ENCODE data around the gene SDK1.

Gene SDK1

GRCh38 chr7:4166807-4167206 lies 865.8 kb downstream of the SDK1 start:
- H3K27me3 Mint-ChIP-seq, result no peaks in the 10 kb centered on the region
- no peak overlapping the region for H3K27ac Mint-ChIP-seq
- no peaks in the 10 kb centered on the region for H3K4me1 Mint-ChIP-seq (ENCODE audit: low read depth)
- H3K36me3 Mint-ChIP-seq (ENCODE audit: low read depth), result no peaks in the 10 kb centered on the region
- no peaks in the 10 kb centered on the region for H3K9me3 Mint-ChIP-seq
- no peak for DNase-seq
- H3K4me3 Mint-ChIP-seq, result no peak overlapping the region

- Mint-ChIP-seq H3K27me3 (no peaks in the 10 kb centered on the region), H3K4me3 (no peak overlapping the region), H3K27ac (no peak overlapping the region), H3K9me3 (no peaks in the 10 kb centered on the region), H3K36me3 (ENCODE audit: low read depth) (no peaks in the 10 kb centered on the region), H3K4me1 (ENCODE audit: low read depth) (no peaks in the 10 kb centered on the region)
- no peak for DNase-seq
Observed at GRCh38 chr7:4167385-4167910, 866.4 kb downstream of the SDK1 start.

GRCh38 chr7:4168041-4168440 lies 867.0 kb downstream of the SDK1 start:
- Mint-ChIP-seq H3K27ac (no peak overlapping the region), H3K4me3 (no peak overlapping the region), H3K9me3 (no peaks in the 10 kb centered on the region)

GRCh38 chr7:4168541-4168940 lies 867.5 kb downstream of the SDK1 start:
- Mint-ChIP-seq H3K27ac (no peak overlapping the region), H3K9me3 (no peaks in the 10 kb centered on the region)

More at GRCh38 chr7:4168041-4168440, 867.0 kb downstream of the SDK1 start:
- H3K4me1 Mint-ChIP-seq (ENCODE audit: low read depth), result no peaks in the 10 kb centered on the region
- no peaks in the 10 kb centered on the region for H3K36me3 Mint-ChIP-seq (ENCODE audit: low read depth)
- no peak for DNase-seq
- no peaks in the 10 kb centered on the region for H3K27me3 Mint-ChIP-seq

GRCh38 chr7:4169455-4169854 lies 868.4 kb downstream of the SDK1 start:
- Mint-ChIP-seq H3K4me3 (no peak overlapping the region), H3K36me3 (ENCODE audit: low read depth) (no peaks in the 10 kb centered on the region), H3K27ac (no peak overlapping the region), H3K27me3 (no peaks in the 10 kb centered on the region), H3K9me3 (no peaks in the 10 kb centered on the region), H3K4me1 (ENCODE audit: low read depth) (no peaks in the 10 kb centered on the region)
- DNase-seq, result no peak

More at GRCh38 chr7:4168541-4168940, 867.5 kb downstream of the SDK1 start:
- no peak for DNase-seq
- no peaks in the 10 kb centered on the region for H3K36me3 Mint-ChIP-seq (ENCODE audit: low read depth)
- no peaks in the 10 kb centered on the region for H3K4me1 Mint-ChIP-seq (ENCODE audit: low read depth)
- H3K27me3 Mint-ChIP-seq, result no peaks in the 10 kb centered on the region
- no peak overlapping the region for H3K4me3 Mint-ChIP-seq

- DNase-seq, result no peak
- H3K27ac Mint-ChIP-seq, result no peak overlapping the region
- no peak overlapping the region for H3K4me3 Mint-ChIP-seq
- no peaks in the 10 kb centered on the region for H3K36me3 Mint-ChIP-seq (ENCODE audit: low read depth)
- H3K9me3 Mint-ChIP-seq, result no peaks in the 10 kb centered on the region
- H3K4me1 Mint-ChIP-seq (ENCODE audit: low read depth), result no peaks in the 10 kb centered on the region
- H3K27me3 Mint-ChIP-seq, result no peaks in the 10 kb centered on the region
Observed at GRCh38 chr7:4170997-4171786, 870.1 kb downstream of the SDK1 start.

- Mint-ChIP-seq H3K27ac (no peak overlapping the region), H3K4me3 (no peak overlapping the region), H3K27me3 (no peaks in the 10 kb centered on the region), H3K9me3 (no peaks in the 10 kb centered on the region), H3K4me1 (ENCODE audit: low read depth) (no peaks in the 10 kb centered on the region), H3K36me3 (ENCODE audit: low read depth) (no peaks in the 10 kb centered on the region)
- DNase-seq, result no peak
Observed at GRCh38 chr7:4172883-4173282, 871.8 kb downstream of the SDK1 start.

GRCh38 chr7:4173615-4174014 lies 872.6 kb downstream of the SDK1 start:
- no peaks in the 10 kb centered on the region for H3K27me3 Mint-ChIP-seq
- no peak overlapping the region for H3K4me3 Mint-ChIP-seq
- no peaks in the 10 kb centered on the region for H3K4me1 Mint-ChIP-seq (ENCODE audit: low read depth)
- no peak overlapping the region for H3K27ac Mint-ChIP-seq
- H3K36me3 Mint-ChIP-seq (ENCODE audit: low read depth), result no peaks in the 10 kb centered on the region
- no peaks in the 10 kb centered on the region for H3K9me3 Mint-ChIP-seq
- DNase-seq, result no peak

- DNase-seq, result no peak
- Mint-ChIP-seq H3K9me3 (no peaks in the 10 kb centered on the region), H3K4me3 (no peak overlapping the region), H3K36me3 (ENCODE audit: low read depth) (no peaks in the 10 kb centered on the region), H3K27ac (no peak overlapping the region), H3K27me3 (no peaks in the 10 kb centered on the region), H3K4me1 (ENCODE audit: low read depth) (no peaks in the 10 kb centered on the region)
Observed at GRCh38 chr7:4174016-4174415, 873.0 kb downstream of the SDK1 start.

GRCh38 chr7:4174451-4174850 lies 873.4 kb downstream of the SDK1 start:
- H3K4me1 Mint-ChIP-seq (ENCODE audit: low read depth), result no peaks in the 10 kb centered on the region
- H3K36me3 Mint-ChIP-seq (ENCODE audit: low read depth), result no peaks in the 10 kb centered on the region
- no peaks in the 10 kb centered on the region for H3K27me3 Mint-ChIP-seq
- no peaks in the 10 kb centered on the region for H3K9me3 Mint-ChIP-seq
- DNase-seq, result no peak
- H3K27ac Mint-ChIP-seq, result no peak overlapping the region
- no peak overlapping the region for H3K4me3 Mint-ChIP-seq

GRCh38 chr7:4174884-4175283 lies 873.8 kb downstream of the SDK1 start:
- H3K27ac Mint-ChIP-seq, result no peak overlapping the region
- H3K4me1 Mint-ChIP-seq (ENCODE audit: low read depth), result no peaks in the 10 kb centered on the region
- H3K9me3 Mint-ChIP-seq, result no peaks in the 10 kb centered on the region
- H3K4me3 Mint-ChIP-seq, result no peak overlapping the region
- no peak for DNase-seq
- H3K36me3 Mint-ChIP-seq (ENCODE audit: low read depth), result no peaks in the 10 kb centered on the region
- H3K27me3 Mint-ChIP-seq, result no peaks in the 10 kb centered on the region

- no peaks in the 10 kb centered on the region for H3K36me3 Mint-ChIP-seq (ENCODE audit: low read depth)
Observed at GRCh38 chr7:4175346-4175973, 874.4 kb downstream of the SDK1 start.

GRCh38 chr7:4177001-4177400 lies 875.9 kb downstream of the SDK1 start:
- H3K4me3 Mint-ChIP-seq, result no peak overlapping the region
- no peaks in the 10 kb centered on the region for H3K36me3 Mint-ChIP-seq (ENCODE audit: low read depth)
- no peak overlapping the region for H3K27ac Mint-ChIP-seq
- no peak for DNase-seq
- H3K27me3 Mint-ChIP-seq, result no peaks in the 10 kb centered on the region
- no peaks in the 10 kb centered on the region for H3K4me1 Mint-ChIP-seq (ENCODE audit: low read depth)
- H3K9me3 Mint-ChIP-seq, result no peaks in the 10 kb centered on the region

More at GRCh38 chr7:4175346-4175973, 874.4 kb downstream of the SDK1 start:
- Mint-ChIP-seq H3K27me3 (no peaks in the 10 kb centered on the region), H3K4me1 (ENCODE audit: low read depth) (no peaks in the 10 kb centered on the region), H3K9me3 (no peaks in the 10 kb centered on the region), H3K4me3 (no peak overlapping the region), H3K27ac (no peak overlapping the region)
- no peak for DNase-seq

GRCh38 chr7:4178416-4178815 lies 877.4 kb downstream of the SDK1 start:
- no peaks in the 10 kb centered on the region for H3K4me1 Mint-ChIP-seq (ENCODE audit: low read depth)
- DNase-seq, result no peak
- H3K27ac Mint-ChIP-seq, result no peak overlapping the region
- no peaks in the 10 kb centered on the region for H3K9me3 Mint-ChIP-seq
- H3K27me3 Mint-ChIP-seq, result no peaks in the 10 kb centered on the region
- H3K36me3 Mint-ChIP-seq (ENCODE audit: low read depth), result no peaks in the 10 kb centered on the region
- H3K4me3 Mint-ChIP-seq, result no peak overlapping the region
